Keratinocyte (primary cell): ENCODE measurements around the gene POP4. TPM values are rescaled to one million over a fixed set of nuclear protein-coding genes. Genes with fewer than 3 reads are reported as not detected.

ENCODE experiments used
- DNase-seq: peaks from one replicate; pipeline ENCODE4 v3.0.0-alpha.2; 2011; ENCODE audit warnings: low read depth, missing footprints, low spot score
- FAIRE-seq: peaks from 2 replicates; lab custom pipeline; 2011; peaks lifted over from hg19 to GRCh38; lab: Jason Lieb, UNC
- H2AFZ ChIP-seq: 2 replicates; pipeline ENCODE4 v1.6.0; 2012; ENCODE audit warnings: low read length, control low read depth, inconsistent platforms; ENCODE audit not compliant: control insufficient read depth
- H3K27ac ChIP-seq: 2 replicates; pipeline ENCODE4 v1.5.1; 2011; ENCODE audit warnings: low read length; ENCODE audit not compliant: control insufficient read depth, insufficient read depth
- H3K27me3 ChIP-seq: 3 replicates; pipeline ENCODE4 v1.6.0; 2011; ENCODE audit warnings: low read length; ENCODE audit not compliant: control insufficient read depth, insufficient read depth; ENCODE audit errors: extremely low read depth
- H3K36me3 ChIP-seq, 2 experiments: 2 replicates in 1 of 2; 3 replicates in 1 of 2; pipeline ENCODE4 v1.5.1; 2011; ENCODE audit warnings: low read length in 2 of 2, mild to moderate bottlenecking in 1 of 2; ENCODE audit not compliant: control insufficient read depth in 2 of 2, insufficient read depth in 2 of 2; ENCODE audit errors: extremely low read depth in 1 of 2
- H3K4me1 ChIP-seq: 3 replicates; pipeline ENCODE4 v1.5.1; 2011; ENCODE audit warnings: low read length; ENCODE audit not compliant: control insufficient read depth, insufficient read depth; ENCODE audit errors: extremely low read depth
- H3K4me2 ChIP-seq: 3 replicates; pipeline ENCODE4 v1.6.0; 2011; ENCODE audit warnings: low read depth, low read length; ENCODE audit not compliant: control insufficient read depth, insufficient read depth; ENCODE audit errors: extremely low read depth
- H3K4me3 ChIP-seq, 3 experiments: fragments of 200-600 bp in 1 of 3; sonication (generic) in 1 of 3; 2 replicates in 2 of 3; 3 replicates in 1 of 3; pipeline ENCODE4 v1.5.1; 2011 to 2016; ENCODE audit warnings: low read length in 3 of 3, mild to moderate bottlenecking in 3 of 3, control low read depth in 2 of 3, inconsistent platforms in 1 of 3, low read depth in 1 of 3, mixed read lengths in 1 of 3, mixed run types in 1 of 3, moderate library complexity in 1 of 3; ENCODE audit not compliant: control insufficient read depth in 2 of 3, insufficient read depth in 2 of 3; ENCODE audit errors: extremely low read depth in 1 of 3
- H3K79me2 ChIP-seq: 2 replicates; pipeline ENCODE4 v1.6.0; 2012; ENCODE audit warnings: low read length; ENCODE audit not compliant: control insufficient read depth, insufficient read depth
- H3K9ac ChIP-seq: 3 replicates; pipeline ENCODE4 v1.6.0; 2011; ENCODE audit warnings: low read length; ENCODE audit not compliant: control insufficient read depth, insufficient read depth; ENCODE audit errors: extremely low read depth
- H3K9me1 ChIP-seq: 3 replicates; pipeline ENCODE4 v1.6.0; 2011; ENCODE audit warnings: low read length; ENCODE audit not compliant: control insufficient read depth, insufficient read depth; ENCODE audit errors: extremely low read depth
- H3K9me3 ChIP-seq: 2 replicates; pipeline ENCODE4 v1.5.1; 2012; ENCODE audit warnings: low read depth, low read length; ENCODE audit not compliant: control insufficient read depth
- H4K20me1 ChIP-seq: 3 replicates; pipeline ENCODE4 v1.6.0; 2011; ENCODE audit warnings: low read length; ENCODE audit not compliant: control insufficient read depth, insufficient read depth; ENCODE audit errors: extremely low read depth
- EZH2 ChIP-seq: IDR thresholded peaks from one replicate; pipeline ENCODE4 v1.6.1; 2012; ENCODE audit warnings: inconsistent platforms, mild to moderate bottlenecking, low read length, moderate library complexity
- dilution Hi-C: fragments of 300-500 bp; cut with MboI; formaldehyde crosslinking; loops from one replicate; pipeline ENCODE4 v1.7.0; 2020; ENCODE audit warnings: low sequenced_read_pairs; ENCODE audit not compliant: extremely low pct_ligation_motif_present
- polyA plus RNA-seq, 5 experiments: library from polyadenylated mRNA; depleted of rRNA in 3 of 5; stranded (reverse) in 3 of 5; stranded (forward) in 1 of 5; unstranded in 1 of 5; fragments of >200 nt; gene quantifications; 1 replicate in 1 of 5; 2 replicates in 3 of 5; 3 replicates in 1 of 5; pipeline versions ENCODE4 v1.2.1 to v1.2.3, GENCODE V29; 2011 to 2012; ENCODE audit warnings: missing spikeins in 2 of 5, low read depth in 1 of 5, low replicate concordance in 1 of 5
- TF ChIP-seq, protein P1 (sequence below), 3 experiments: IDR thresholded peaks in 1 of 3; conservative IDR thresholded peaks in 1 of 3; optimal IDR thresholded peaks in 1 of 3; 2 replicates in 2 of 3; 3 replicates in 1 of 3; pipeline versions ENCODE3 to v1.5.1; 2011; ENCODE audit warnings: low read length in 3 of 3, mild to moderate bottlenecking in 3 of 3, moderate library complexity in 2 of 3, control low read depth in 1 of 3, inconsistent platforms in 1 of 3; ENCODE audit not compliant: insufficient read depth in 2 of 3; ENCODE audit errors: extremely low read depth in 1 of 3

The POP4 gene
- polyA plus RNA-seq, 1 donor (not counting 4 experiments of a cell fraction or from before 2014, with no cell fraction given): 104 TPM

DNA sequence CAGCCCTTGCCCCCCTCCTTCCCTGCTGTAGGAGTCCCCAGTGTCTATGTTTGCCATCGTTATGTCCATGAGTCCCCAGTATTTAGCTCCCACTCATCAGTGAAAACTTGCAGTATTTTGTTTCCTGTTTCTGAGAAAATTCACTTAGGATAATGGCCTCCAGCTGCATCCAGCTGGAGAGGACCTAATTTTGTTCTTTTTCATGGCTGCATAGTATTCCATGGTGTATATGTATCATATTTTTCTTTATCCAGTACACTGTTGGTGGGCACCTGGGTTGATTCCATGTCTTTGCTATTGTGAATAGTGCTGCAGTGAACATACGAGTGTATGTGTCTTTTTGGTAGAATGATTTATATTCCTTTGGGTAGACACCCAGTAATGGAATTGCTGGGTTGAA lies 18.0 kb upstream of the POP4 start:
- Histone ChIP-seq H3K4me3 (no peak overlapping the region), H3K4me2 (no peak overlapping the region), H4K20me1 (no peaks in the 10 kb centered on the region), H3K79me2 (no peaks in the 10 kb centered on the region), H3K9me1 (no peaks in the 10 kb centered on the region), H3K4me1 (no peaks in the 10 kb centered on the region), H3K27ac (no peak overlapping the region), H3K36me3 (no peaks in the 10 kb centered on the region), H3K9me3 (no peaks in the 10 kb centered on the region), H2AFZ (no peak overlapping the region), H3K27me3 (peaks cover 3% of the 10 kb centered on the region), H3K9ac (no peak overlapping the region)
- dilution Hi-C loops: no loop called here
- DNase-seq: no peak
- no peak for FAIRE-seq
- TF ChIP-seq, protein P1, sequence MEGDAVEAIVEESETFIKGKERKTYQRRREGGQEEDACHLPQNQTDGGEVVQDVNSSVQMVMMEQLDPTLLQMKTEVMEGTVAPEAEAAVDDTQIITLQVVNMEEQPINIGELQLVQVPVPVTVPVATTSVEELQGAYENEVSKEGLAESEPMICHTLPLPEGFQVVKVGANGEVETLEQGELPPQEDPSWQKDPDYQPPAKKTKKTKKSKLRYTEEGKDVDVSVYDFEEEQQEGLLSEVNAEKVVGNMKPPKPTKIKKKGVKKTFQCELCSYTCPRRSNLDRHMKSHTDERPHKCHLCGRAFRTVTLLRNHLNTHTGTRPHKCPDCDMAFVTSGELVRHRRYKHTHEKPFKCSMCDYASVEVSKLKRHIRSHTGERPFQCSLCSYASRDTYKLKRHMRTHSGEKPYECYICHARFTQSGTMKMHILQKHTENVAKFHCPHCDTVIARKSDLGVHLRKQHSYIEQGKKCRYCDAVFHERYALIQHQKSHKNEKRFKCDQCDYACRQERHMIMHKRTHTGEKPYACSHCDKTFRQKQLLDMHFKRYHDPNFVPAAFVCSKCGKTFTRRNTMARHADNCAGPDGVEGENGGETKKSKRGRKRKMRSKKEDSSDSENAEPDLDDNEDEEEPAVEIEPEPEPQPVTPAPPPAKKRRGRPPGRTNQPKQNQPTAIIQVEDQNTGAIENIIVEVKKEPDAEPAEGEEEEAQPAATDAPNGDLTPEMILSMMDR (optimal IDR thresholded peaks at IDR 0.05 in 1 of 3, IDR thresholded peaks at IDR 0.05 in 1 of 3, conservative IDR thresholded peaks at IDR 0.05 in 1 of 3; ENCODE audit: extremely low read depth in 1 of 3, insufficient read depth in 2 of 3, low read length in 3 of 3): no peak
- no peak for TF ChIP-seq EZH2

DNA sequence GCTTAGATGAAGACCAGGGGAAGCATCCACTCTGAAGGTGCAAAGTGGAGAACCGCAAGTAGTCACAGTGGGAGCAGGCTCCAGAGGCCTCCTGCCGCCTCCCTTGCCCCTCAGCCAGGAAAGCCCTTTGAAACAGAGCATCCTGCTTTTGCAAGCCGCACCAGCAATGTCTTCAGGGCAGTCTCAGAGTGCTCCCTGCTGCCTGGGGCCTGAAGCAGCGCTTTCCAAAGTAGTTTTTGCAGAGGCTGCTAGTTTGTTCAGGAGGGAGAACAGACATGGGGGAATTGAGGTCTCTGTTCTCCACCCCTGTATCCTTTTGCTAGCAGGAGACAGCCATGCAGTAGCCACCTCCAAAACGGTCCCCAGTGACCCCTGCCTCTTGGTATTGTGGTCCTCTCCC lies 15.8 kb upstream of the POP4 start:
- H3K27ac ChIP-seq: no peak overlapping the region
- no peak overlapping the region for H3K4me2 ChIP-seq
- TF ChIP-seq EZH2: no peak
- TF ChIP-seq, protein P1 (optimal IDR thresholded peaks at IDR 0.05 in 1 of 3, IDR thresholded peaks at IDR 0.05 in 1 of 3, conservative IDR thresholded peaks at IDR 0.05 in 1 of 3; ENCODE audit: extremely low read depth in 1 of 3, insufficient read depth in 2 of 3, low read length in 3 of 3): no peak
- H3K4me1 ChIP-seq: no peaks in the 10 kb centered on the region
- H3K9me1 ChIP-seq: no peaks in the 10 kb centered on the region
- no peak for FAIRE-seq
- H3K79me2 ChIP-seq: no peaks in the 10 kb centered on the region
- H3K9ac ChIP-seq: no peak overlapping the region
- H3K27me3 ChIP-seq: peaks cover 3% of the 10 kb centered on the region
- H4K20me1 ChIP-seq: no peaks in the 10 kb centered on the region
- dilution Hi-C loops: no loop called here
- H3K4me3 ChIP-seq: no peak overlapping the region
- H3K9me3 ChIP-seq: no peaks in the 10 kb centered on the region
- no peak overlapping the region for H2AFZ ChIP-seq
- no peaks in the 10 kb centered on the region for H3K36me3 ChIP-seq
- DNase-seq: no peak
